Measurements from ENCODE around the gene SDHAF2.

DNA sequence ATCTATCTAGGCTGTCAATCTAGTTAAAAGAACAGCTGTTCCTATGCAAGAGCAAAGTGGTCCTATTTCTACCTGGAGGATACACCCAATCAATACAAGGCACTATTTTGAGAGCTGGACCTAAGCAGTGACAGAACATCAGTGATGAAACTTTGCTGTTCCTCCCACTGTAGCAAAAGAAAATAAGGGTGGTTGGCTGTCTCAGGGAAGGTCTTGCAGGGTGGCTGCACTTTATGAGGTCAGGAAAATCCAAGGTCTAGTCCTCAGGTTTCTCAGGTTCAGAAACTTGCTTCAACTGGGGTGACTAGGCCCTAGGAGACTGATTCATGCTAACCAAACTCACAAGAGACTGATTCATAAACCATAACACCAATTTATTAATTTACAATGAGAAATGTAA is 11.8 kb upstream of the SDHAF2 start:
- TF ChIP-seq, protein P1, sequence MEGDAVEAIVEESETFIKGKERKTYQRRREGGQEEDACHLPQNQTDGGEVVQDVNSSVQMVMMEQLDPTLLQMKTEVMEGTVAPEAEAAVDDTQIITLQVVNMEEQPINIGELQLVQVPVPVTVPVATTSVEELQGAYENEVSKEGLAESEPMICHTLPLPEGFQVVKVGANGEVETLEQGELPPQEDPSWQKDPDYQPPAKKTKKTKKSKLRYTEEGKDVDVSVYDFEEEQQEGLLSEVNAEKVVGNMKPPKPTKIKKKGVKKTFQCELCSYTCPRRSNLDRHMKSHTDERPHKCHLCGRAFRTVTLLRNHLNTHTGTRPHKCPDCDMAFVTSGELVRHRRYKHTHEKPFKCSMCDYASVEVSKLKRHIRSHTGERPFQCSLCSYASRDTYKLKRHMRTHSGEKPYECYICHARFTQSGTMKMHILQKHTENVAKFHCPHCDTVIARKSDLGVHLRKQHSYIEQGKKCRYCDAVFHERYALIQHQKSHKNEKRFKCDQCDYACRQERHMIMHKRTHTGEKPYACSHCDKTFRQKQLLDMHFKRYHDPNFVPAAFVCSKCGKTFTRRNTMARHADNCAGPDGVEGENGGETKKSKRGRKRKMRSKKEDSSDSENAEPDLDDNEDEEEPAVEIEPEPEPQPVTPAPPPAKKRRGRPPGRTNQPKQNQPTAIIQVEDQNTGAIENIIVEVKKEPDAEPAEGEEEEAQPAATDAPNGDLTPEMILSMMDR (IDR thresholded peaks at IDR 0.05): no peak
- TF ChIP-seq POLR2A (IDR thresholded peaks at IDR 0.05; ENCODE audit: low read depth): no peak
